Smooth muscle cell (in vitro differentiated cells): Measurements from ENCODE around the gene HDAC9. TPM values are rescaled to one million over a fixed set of nuclear protein-coding genes. Genes with fewer than 3 reads are reported as not detected.

Experiments
- DNase-seq: peaks from one replicate; lab custom pipeline; 2025; ENCODE audit not compliant: unreplicated experiment; lab: John Stamatoyannopoulos, UW
- H2AFZ ChIP-seq: fragments of 200-600 bp; sonication (generic); 2 replicates; pipeline ENCODE4 v1.6.0; 2016; ENCODE audit warnings: antibody characterized with exemption, low read depth, mild to moderate bottlenecking
- H3F3A ChIP-seq: fragments of 200-600 bp; sonication (generic); 2 replicates; pipeline ENCODE4 v1.6.0; 2017; ENCODE audit warnings: antibody characterized with exemption, low read depth
- H3K27ac ChIP-seq: fragments of 200-600 bp; sonication (generic); 2 replicates; pipeline ENCODE4 v1.5.1; 2016; ENCODE audit warnings: low read depth, mild to moderate bottlenecking
- H3K27me3 ChIP-seq: fragments of 200-600 bp; sonication (generic); 2 replicates; pipeline ENCODE4 v1.6.1; 2016; ENCODE audit warnings: low read depth, mild to moderate bottlenecking
- H3K36me3 ChIP-seq: fragments of 200-600 bp; sonication (generic); 2 replicates; pipeline ENCODE4 v1.5.1; 2016; ENCODE audit warnings: low read depth
- H3K4me1 ChIP-seq: fragments of 200-600 bp; sonication (generic); 2 replicates; pipeline ENCODE4 v1.5.1; 2016; ENCODE audit warnings: low read depth
- H3K4me2 ChIP-seq: fragments of 200-600 bp; sonication (generic); 2 replicates; pipeline ENCODE4 v1.6.0; 2016; ENCODE audit warnings: mild to moderate bottlenecking
- H3K4me3 ChIP-seq: fragments of 200-600 bp; sonication (generic); 2 replicates; pipeline ENCODE4 v1.5.1; 2016; ENCODE audit warnings: mild to moderate bottlenecking
- H3K79me2 ChIP-seq: fragments of 200-600 bp; sonication (generic); 2 replicates; pipeline ENCODE4 v1.6.0; 2016; ENCODE audit warnings: low read depth, mild to moderate bottlenecking
- H3K9ac ChIP-seq: fragments of 200-600 bp; sonication (generic); 2 replicates; pipeline ENCODE4 v1.6.0; 2016; ENCODE audit warnings: low read depth
- H3K9me3 ChIP-seq: fragments of 200-600 bp; sonication (generic); replicated peaks from 2 replicates; pipeline ENCODE4 v1.5.1; 2016; ENCODE audit warnings: low read depth
- H4K20me1 ChIP-seq: fragments of 200-600 bp; sonication (generic); 2 replicates; pipeline ENCODE4 v1.6.0; 2016; ENCODE audit warnings: low read depth
- CTCF ChIP-seq: fragments of 200-600 bp; sonication (generic); IDR thresholded peaks from 2 replicates; pipeline ENCODE4 v1.5.1; 2017; ENCODE audit warnings: borderline replicate concordance, mild to moderate bottlenecking, antibody characterized with exemption; ENCODE audit not compliant: insufficient read depth, poor library complexity, severe bottlenecking
- WGBS: methylation state at CpG from one replicate; pipeline ENCODE4 v1.1.7; 2016; ENCODE audit warnings: low lambda C conversion rate; 5-methylcytosine and 5-hydroxymethylcytosine counted together
- polyA plus RNA-seq: library from polyadenylated mRNA; unstranded; fragments of >200 nt; fragmentation: Nextera tagmentation; extraction: Ambion mirVana; gene quantifications from 2 replicates; pipeline ENCODE4 v1.2.1, GENCODE V29; 2016
- total RNA-seq: library from RNA; depleted of rRNA; stranded (reverse); fragments of >200 nt; gene quantifications from 2 replicates; pipeline ENCODE4 v1.2.3, GENCODE V29; 2014

The HDAC9 gene
- total and polyA plus RNA-seq, 2 experiments from 2014 or later: 2.2 to 7.1 TPM

GRCh38 chr7:18575622-18576572 is 80.3 kb downstream of the HDAC9 start:
- Histone ChIP-seq H3F3A (no peaks in the 10 kb centered on the region), H3K27me3 (no peaks in the 10 kb centered on the region)
- TF ChIP-seq CTCF: no peak

GRCh38 chr7:18577096-18577771 is 81.7 kb downstream of the HDAC9 start:
- H4K20me1 ChIP-seq: no peaks in the 10 kb centered on the region
- H3K4me2 ChIP-seq: no peak overlapping the region
- no peak overlapping the region for H3K4me3 ChIP-seq
- no peaks in the 10 kb centered on the region for H3K36me3 ChIP-seq
- 78% methylated on average over 2 of the region's 2 CpGs for WGBS
- no peak overlapping the region for H3K9ac ChIP-seq
- H3K27ac ChIP-seq: no peak overlapping the region
- H2AFZ ChIP-seq: no peak overlapping the region
- DNase-seq: no peak
- no peaks in the 10 kb centered on the region for H3K9me3 ChIP-seq
- H3K4me1 ChIP-seq: no peaks in the 10 kb centered on the region
- no peak for TF ChIP-seq CTCF
- no peaks in the 10 kb centered on the region for H3K27me3 ChIP-seq
- no peaks in the 10 kb centered on the region for H3F3A ChIP-seq
- H3K79me2 ChIP-seq: no peaks in the 10 kb centered on the region

More at GRCh38 chr7:18575622-18576572, 80.3 kb downstream of the HDAC9 start:
- WGBS: 61% methylated on average over 6 of the region's 6 CpGs
- no peaks in the 10 kb centered on the region for H3K79me2 ChIP-seq
- no peaks in the 10 kb centered on the region for H4K20me1 ChIP-seq
- H3K4me3 ChIP-seq: no peak overlapping the region
- no peaks in the 10 kb centered on the region for H3K36me3 ChIP-seq
- no peaks in the 10 kb centered on the region for H3K9me3 ChIP-seq
- no peak for DNase-seq
- H3K9ac ChIP-seq: no peak overlapping the region
- H2AFZ ChIP-seq: peak overlapping the region; percentile 12
- no peak overlapping the region for H3K4me2 ChIP-seq
- no peak overlapping the region for H3K27ac ChIP-seq
- no peaks in the 10 kb centered on the region for H3K4me1 ChIP-seq

- Histone ChIP-seq H3K4me1 (no peaks in the 10 kb centered on the region), H3K79me2 (no peaks in the 10 kb centered on the region), H4K20me1 (no peaks in the 10 kb centered on the region), H2AFZ (no peak overlapping the region), H3K36me3 (no peaks in the 10 kb centered on the region), H3K27ac (no peak overlapping the region), H3K9ac (no peak overlapping the region), H3K9me3 (no peaks in the 10 kb centered on the region), H3F3A (no peaks in the 10 kb centered on the region), H3K4me2 (no peak overlapping the region), H3K4me3 (no peak overlapping the region), H3K27me3 (no peaks in the 10 kb centered on the region)
- no peak for DNase-seq
- TF ChIP-seq CTCF: no peak
- 52% methylated on average over 4 of the region's 4 CpGs for WGBS
Observed at GRCh38 chr7:18579698-18580097, 84.1 kb downstream of the HDAC9 start.
